DND-41 (cell line): ENCODE data around the gene PPARA.

Experiments
- ATAC-seq: fragments of 200-7000 bp; cut with Tn5 transposase; 3 replicates; pipeline ENCODE4 v1.9.1; 2021; ENCODE audit warnings: low read depth; ENCODE audit not compliant: insufficient read depth
- DNase-seq: peaks from one replicate; pipeline ENCODE4 v3.0.0-alpha.2; 2020
- H2AFZ ChIP-seq: 2 replicates; pipeline ENCODE4 v1.6.0; 2012; ENCODE audit warnings: low read depth, low read length
- H3K27ac ChIP-seq: 2 replicates; pipeline ENCODE4 v1.5.1; 2012; ENCODE audit warnings: low read length, inconsistent platforms
- H3K27me3 ChIP-seq: fragments of 200-600 bp; sonication (generic); 2 replicates; pipeline ENCODE4 v1.6.0; 2012; ENCODE audit warnings: low read length, mild to moderate bottlenecking, inconsistent platforms; ENCODE audit not compliant: insufficient read depth, poor library complexity
- H3K36me3 ChIP-seq: 2 replicates; pipeline ENCODE4 v1.5.1; 2012; ENCODE audit warnings: low read length, inconsistent platforms; ENCODE audit not compliant: insufficient read depth
- H3K4me1 ChIP-seq: 2 replicates; pipeline ENCODE4 v1.5.1; 2012; ENCODE audit warnings: mild to moderate bottlenecking, low read length; ENCODE audit not compliant: insufficient read depth
- H3K4me2 ChIP-seq: 2 replicates; pipeline ENCODE4 v1.6.0; 2012; ENCODE audit warnings: mild to moderate bottlenecking, moderate library complexity, low read length, inconsistent platforms; ENCODE audit not compliant: insufficient read depth
- H3K4me3 ChIP-seq, 2 experiments: fragments of 200-600 bp in 1 of 2; shearing (Covaris generic) in 1 of 2; 2 replicates each; pipeline ENCODE4 v1.5.1; 2012 to 2016; ENCODE audit warnings: inconsistent platforms in 2 of 2, low read length in 2 of 2, mild to moderate bottlenecking in 2 of 2, low read depth in 1 of 2, moderate library complexity in 1 of 2
- H3K79me2 ChIP-seq: 2 replicates; pipeline ENCODE4 v1.6.0; 2012; ENCODE audit warnings: low read length, inconsistent platforms; ENCODE audit not compliant: insufficient read depth
- H3K9ac ChIP-seq: 2 replicates; pipeline ENCODE4 v1.6.0; 2012; ENCODE audit warnings: low read depth, mild to moderate bottlenecking, inconsistent platforms, low read length, moderate library complexity
- H3K9me3 ChIP-seq: 2 replicates; pipeline ENCODE4 v1.5.1; 2012; ENCODE audit warnings: low read length, moderate library complexity, mild to moderate bottlenecking, inconsistent platforms; ENCODE audit not compliant: insufficient read depth, severe bottlenecking
- H4K20me1 ChIP-seq: 2 replicates; pipeline ENCODE4 v1.6.0; 2012; ENCODE audit warnings: low read length; ENCODE audit not compliant: insufficient read depth
- EZH2 ChIP-seq: IDR thresholded peaks from 3 replicates; pipeline ENCODE4 v1.6.1; 2012; ENCODE audit warnings: borderline replicate concordance, low read depth, mild to moderate bottlenecking, moderate library complexity, low read length, inconsistent platforms; ENCODE audit not compliant: severe bottlenecking
- TF ChIP-seq, protein P1 (sequence below): IDR thresholded peaks from 2 replicates; pipeline ENCODE4 v1.5.1; 2012; ENCODE audit warnings: borderline replicate concordance, low read length, moderate library complexity, mild to moderate bottlenecking; ENCODE audit not compliant: poor library complexity, severe bottlenecking; ENCODE audit errors: extremely low read depth

The PPARA gene

DNA sequence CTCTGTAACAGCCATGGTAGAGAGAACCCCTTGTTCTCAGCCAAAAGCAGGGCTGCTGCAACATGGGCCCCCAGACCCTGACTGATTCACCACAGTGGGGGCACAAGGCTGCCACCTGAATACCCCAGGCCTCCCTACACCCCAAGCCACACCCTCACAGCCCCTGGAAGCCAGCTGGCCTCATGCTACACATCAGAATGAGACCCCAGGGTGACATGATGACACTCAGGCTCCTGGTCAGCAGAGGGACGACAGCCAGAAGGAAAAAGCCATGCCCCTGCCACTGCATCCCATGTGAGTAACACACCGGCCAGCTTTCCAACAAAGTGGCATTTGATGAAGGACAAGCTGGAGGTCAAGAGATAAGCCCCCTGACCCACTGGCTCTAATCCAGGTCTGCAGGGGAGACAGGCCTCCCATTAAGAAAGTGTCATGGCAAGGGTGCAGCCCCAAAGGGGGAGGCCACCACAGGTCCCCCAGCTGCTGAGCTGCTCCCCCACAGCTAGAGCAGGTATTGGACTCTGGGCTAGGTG lies 97.2 kb downstream of the PPARA start:
- Histone ChIP-seq H3K4me2 (peak overlapping the region; percentile 82; the same call in 1 of the 2 replicates), H3K9me3 (no peaks in the 10 kb centered on the region), H2AFZ (no peak overlapping the region), H3K4me1 (peaks cover 69% of the 10 kb centered on the region), H3K79me2 (peaks cover 50% of the 10 kb centered on the region), H3K27ac (peak overlapping the region; percentile 63), H3K4me3 (no peak overlapping the region), H3K9ac (peak overlapping the region; percentile 13; the same call in 1 of the 2 replicates), H4K20me1 (no peaks in the 10 kb centered on the region), H3K27me3 (no peaks in the 10 kb centered on the region), H3K36me3 (peaks cover 28% of the 10 kb centered on the region)
- ATAC-seq (no peak), DNase-seq (no peak)
- no peak for TF ChIP-seq EZH2
- TF ChIP-seq, protein P1, sequence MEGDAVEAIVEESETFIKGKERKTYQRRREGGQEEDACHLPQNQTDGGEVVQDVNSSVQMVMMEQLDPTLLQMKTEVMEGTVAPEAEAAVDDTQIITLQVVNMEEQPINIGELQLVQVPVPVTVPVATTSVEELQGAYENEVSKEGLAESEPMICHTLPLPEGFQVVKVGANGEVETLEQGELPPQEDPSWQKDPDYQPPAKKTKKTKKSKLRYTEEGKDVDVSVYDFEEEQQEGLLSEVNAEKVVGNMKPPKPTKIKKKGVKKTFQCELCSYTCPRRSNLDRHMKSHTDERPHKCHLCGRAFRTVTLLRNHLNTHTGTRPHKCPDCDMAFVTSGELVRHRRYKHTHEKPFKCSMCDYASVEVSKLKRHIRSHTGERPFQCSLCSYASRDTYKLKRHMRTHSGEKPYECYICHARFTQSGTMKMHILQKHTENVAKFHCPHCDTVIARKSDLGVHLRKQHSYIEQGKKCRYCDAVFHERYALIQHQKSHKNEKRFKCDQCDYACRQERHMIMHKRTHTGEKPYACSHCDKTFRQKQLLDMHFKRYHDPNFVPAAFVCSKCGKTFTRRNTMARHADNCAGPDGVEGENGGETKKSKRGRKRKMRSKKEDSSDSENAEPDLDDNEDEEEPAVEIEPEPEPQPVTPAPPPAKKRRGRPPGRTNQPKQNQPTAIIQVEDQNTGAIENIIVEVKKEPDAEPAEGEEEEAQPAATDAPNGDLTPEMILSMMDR: no peak

DNA sequence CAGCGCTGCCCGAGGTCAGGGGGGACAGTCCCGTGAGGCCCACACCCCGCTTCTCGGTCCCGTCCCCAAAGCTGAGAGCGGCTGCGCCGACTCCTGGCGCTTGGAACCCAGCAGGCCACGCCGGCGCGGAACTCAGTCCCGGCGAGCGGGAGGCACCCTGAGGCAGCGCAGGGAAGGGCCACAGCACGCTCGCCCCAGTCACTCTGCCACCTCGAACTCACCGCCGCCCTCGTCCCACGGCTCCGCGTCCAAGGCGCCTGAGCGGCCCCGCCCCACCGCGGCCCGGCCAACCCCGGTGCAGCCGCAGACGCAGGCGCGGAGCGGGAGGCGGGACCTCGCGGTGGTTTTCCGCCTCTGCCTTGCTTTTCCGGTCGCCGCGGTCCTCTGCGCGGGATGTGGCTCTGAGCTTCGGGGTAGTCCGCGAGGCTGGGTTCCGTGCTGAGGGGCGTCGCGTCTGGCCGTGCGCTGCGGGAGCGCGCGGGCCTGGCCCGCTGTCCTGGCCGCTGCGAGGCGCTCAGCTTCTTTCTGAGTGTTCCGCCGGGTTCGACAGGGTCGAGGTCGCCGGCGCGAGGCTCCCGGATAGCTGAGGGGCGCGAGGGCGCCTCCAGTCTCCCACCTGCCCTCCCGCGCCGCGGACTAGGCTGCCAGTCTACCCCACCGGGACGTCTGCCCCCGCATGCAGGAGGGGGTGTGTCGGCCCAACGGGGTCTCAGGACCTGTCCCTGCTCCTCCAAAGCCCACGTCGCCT lies 99.9 kb downstream of the PPARA start, which contains the start of gene CDPF1:
Gene CDPF1, minus strand, starts transcription at position 259 of the 748 bp plus-strand sequence. CDS start 2,009 bp downstream, outside the sequence.
- peaks cover 62% of the 10 kb centered on the region for H3K79me2 ChIP-seq
- H3K4me3 ChIP-seq: peak within 1 kb of the TSS; percentile 60 to 77
- H3K4me1 ChIP-seq: peaks cover 80% of the 10 kb centered on the region
- H3K9me3 ChIP-seq: no peaks in the 10 kb centered on the region
- TF ChIP-seq, protein P1: peak; percentile 20
- TF ChIP-seq EZH2: no peak
- peak; percentile 95 for DNase-seq
- peak within 1 kb of the TSS; percentile 77 for H2AFZ ChIP-seq
- ATAC-seq: peak; percentile 81
- no peaks in the 10 kb centered on the region for H3K27me3 ChIP-seq
- peak within 1 kb of the TSS; percentile 82 for H3K4me2 ChIP-seq
- H3K9ac ChIP-seq: peak within 1 kb of the TSS; percentile 93
- H3K27ac ChIP-seq: peak within 1 kb of the TSS; percentile 99
- no peaks in the 10 kb centered on the region for H4K20me1 ChIP-seq
- peaks cover 5% of the 10 kb centered on the region for H3K36me3 ChIP-seq

DNA sequence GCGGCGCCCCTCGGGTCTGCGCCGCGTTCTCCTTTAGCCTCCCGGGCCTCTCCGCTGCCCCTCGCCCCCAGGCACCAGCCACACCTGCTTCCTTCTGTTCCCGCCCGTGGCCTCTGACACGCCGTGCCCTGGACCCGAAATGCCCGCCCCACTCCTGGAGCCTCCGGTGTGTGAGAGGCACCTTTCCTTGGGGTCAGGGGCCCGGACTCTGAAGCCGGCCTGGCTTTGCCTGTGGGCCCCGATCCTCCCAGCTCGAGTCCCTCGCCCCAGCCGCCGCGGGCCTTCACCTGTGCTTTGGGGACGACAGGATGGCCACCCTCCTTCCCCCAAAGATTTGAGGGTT lies 100.4 kb downstream of the PPARA start:
- Histone ChIP-seq H3K4me1 (peaks cover 75% of the 10 kb centered on the region), H2AFZ (peak overlapping the region; percentile 77; the same call in 1 of the 2 replicates), H4K20me1 (no peaks in the 10 kb centered on the region), H3K27ac (peak overlapping the region; percentile 99), H3K36me3 (no peaks in the 10 kb centered on the region; the same call in 1 of the 2 replicates), H3K79me2 (peaks cover 62% of the 10 kb centered on the region), H3K4me3 (peak overlapping the region; percentile 60 to 77), H3K9ac (peak overlapping the region; percentile 93), H3K9me3 (no peaks in the 10 kb centered on the region), H3K4me2 (peak overlapping the region; percentile 82), H3K27me3 (no peaks in the 10 kb centered on the region)
- DNase-seq: peak; percentile 55
- TF ChIP-seq EZH2: no peak
- TF ChIP-seq, protein P1: no peak
- no peak; the same call in 2 of the 3 replicates for ATAC-seq
